CD4-positive, CD25-positive, alpha-beta regulatory T cell (primary cell): Measurements from ENCODE around the gene YTHDF2. TPM values are rescaled to one million over a fixed set of nuclear protein-coding genes. Genes with fewer than 3 reads are reported as not detected.
"Not testable (repeated sequence)": the region's sequence is repeated elsewhere in the genome, so short reads cannot be mapped to it uniquely, and the experiment has no call there.

ENCODE experiments used
- ATAC-seq, 2 donors: fragments of 150-1000 bp; cut with Tn5 transposase; one replicate each; pipeline ENCODE4 v1.10.0; 2021; ENCODE audit warnings: low read depth in 2 of 2, moderate number of reproducible peaks in 2 of 2, moderate library complexity in 1 of 2
- DNase-seq, 3 donors: peaks; one replicate each; pipeline versions ENCODE4 v3.0.0 to v3.0.0-alpha.2; 2012 to 2022; ENCODE audit warnings: mixed read lengths in 1 of 3
- H3K27ac ChIP-seq: one replicate; pipeline ENCODE4 v1.7.0; 2013; ENCODE audit warnings: mild to moderate bottlenecking, low read length; ENCODE audit not compliant: insufficient read depth, poor library complexity, severe bottlenecking
- H3K27me3 ChIP-seq: one replicate; pipeline ENCODE4 v1.7.0; 2013; ENCODE audit warnings: low read length; ENCODE audit not compliant: control insufficient read depth, insufficient read depth
- H3K36me3 ChIP-seq: one replicate; pipeline ENCODE4 v1.7.0; 2013; ENCODE audit warnings: mild to moderate bottlenecking, low read length, moderate library complexity; ENCODE audit not compliant: control insufficient read depth, insufficient read depth
- H3K4me1 ChIP-seq: 2 replicates; pipeline ENCODE4 v1.7.0; 2013; ENCODE audit warnings: mild to moderate bottlenecking, low read length; ENCODE audit not compliant: insufficient read depth, control insufficient read depth, poor library complexity, severe bottlenecking
- H3K4me3 ChIP-seq: one replicate; pipeline ENCODE4 v1.7.0; 2013; ENCODE audit warnings: low read depth, mild to moderate bottlenecking, low read length, moderate library complexity
- H3K9me3 ChIP-seq, 2 experiments: 1 replicate in 1 of 2; 2 replicates in 1 of 2; pipeline ENCODE4 v1.7.0; 2013; ENCODE audit warnings: low read length in 2 of 2, mild to moderate bottlenecking in 1 of 2, moderate library complexity in 1 of 2; ENCODE audit not compliant: control insufficient read depth in 2 of 2
- H3K27ac Mint-ChIP-seq, 3 donors: one replicate each; pipeline ENCODE4 v1.8.0; 2020 to 2022; ENCODE audit warnings: mild to moderate bottlenecking in 3 of 3, mixed read lengths in 3 of 3, moderate library complexity in 2 of 3
- H3K27me3 Mint-ChIP-seq: one replicate; pipeline ENCODE4 v1.8.0; 2022; ENCODE audit warnings: mild to moderate bottlenecking, mixed read lengths
- H3K36me3 Mint-ChIP-seq: one replicate; pipeline ENCODE4 v1.8.0; 2020; ENCODE audit warnings: mixed read lengths
- H3K4me1 Mint-ChIP-seq, 4 donors: one replicate each; pipeline ENCODE4 v1.8.0; 2020 to 2022; ENCODE audit warnings: mixed read lengths in 4 of 4, mild to moderate bottlenecking in 1 of 4
- H3K4me3 Mint-ChIP-seq, 4 donors: one replicate each; pipeline ENCODE4 v1.8.0; 2020 to 2022; ENCODE audit warnings: mild to moderate bottlenecking in 4 of 4, mixed read lengths in 4 of 4, moderate library complexity in 3 of 4
- H3K9me3 Mint-ChIP-seq, 7 donors: one replicate each; pipeline ENCODE4 v1.8.0; 2020 to 2022; ENCODE audit warnings: mixed read lengths in 7 of 7, mild to moderate bottlenecking in 3 of 7, moderate library complexity in 2 of 7
- polyA plus RNA-seq, 4 donors: library from polyadenylated mRNA; unstranded; fragments of 300-500 nt; fragmentation: Illumina TruSeq; gene quantifications; one replicate each; pipeline ENCODE4 v1.2.3, GENCODE V29; 2021
- total RNA-seq: library from RNA; stranded (reverse); gene quantifications from one replicate; pipeline ENCODE4 v1.2.3, GENCODE V29; 2022

Gene YTHDF2
- total and polyA plus RNA-seq, 5 donors from 2014 or later: 81.9 to 145 (median 124) TPM

GRCh38 chr1:28720376-28720775, 16.4 kb upstream of the YTHDF2 start:
- no peaks in the 10 kb centered on the region for H3K27me3 Mint-ChIP-seq
- no peak for DNase-seq
- H3K4me3 Mint-ChIP-seq: no peak overlapping the region
- no peak overlapping the region for H3K4me3 ChIP-seq
- no peak overlapping the region for H3K27ac ChIP-seq
- ATAC-seq: no peak
- no peaks in the 10 kb centered on the region for H3K4me1 ChIP-seq
- H3K27ac Mint-ChIP-seq: no peak overlapping the region
- H3K9me3 ChIP-seq: no peaks in the 10 kb centered on the region
- H3K36me3 Mint-ChIP-seq: no peaks in the 10 kb centered on the region
- H3K27me3 ChIP-seq: no peaks in the 10 kb centered on the region
- no peaks in the 10 kb centered on the region for H3K9me3 Mint-ChIP-seq
- H3K36me3 ChIP-seq: no peaks in the 10 kb centered on the region
- peaks cover 0 to 6% (median 0%) of the 10 kb centered on the region in 4 donors for H3K4me1 Mint-ChIP-seq

GRCh38 chr1:28721927-28722326, 14.8 kb upstream of the YTHDF2 start:
- not testable (repeated sequence) for H3K27me3 Mint-ChIP-seq, H3K9me3 Mint-ChIP-seq, H3K9me3 ChIP-seq, H3K4me3 ChIP-seq, H3K27me3 ChIP-seq, H3K4me1 ChIP-seq, H3K27ac Mint-ChIP-seq, DNase-seq, H3K36me3 Mint-ChIP-seq, ATAC-seq, H3K4me1 Mint-ChIP-seq, H3K27ac ChIP-seq, H3K36me3 ChIP-seq, H3K4me3 Mint-ChIP-seq

GRCh38 chr1:28725365-28725764, 11.4 kb upstream of the YTHDF2 start:
- H3K4me3 Mint-ChIP-seq, H3K4me1 ChIP-seq, H3K27ac ChIP-seq, H3K4me3 ChIP-seq, H3K4me1 Mint-ChIP-seq, H3K27me3 Mint-ChIP-seq, DNase-seq, H3K27ac Mint-ChIP-seq, H3K36me3 ChIP-seq, ATAC-seq, H3K27me3 ChIP-seq, H3K9me3 Mint-ChIP-seq, H3K9me3 ChIP-seq, H3K36me3 Mint-ChIP-seq: not testable (repeated sequence)

GRCh38 chr1:28735961-28736449, 735 bp upstream of the YTHDF2 start:
- H3K36me3 Mint-ChIP-seq: peaks cover 10% of the 10 kb centered on the region
- Histone ChIP-seq H3K4me1 (peaks cover 39% of the 10 kb centered on the region), H3K4me3 (peak overlapping the region; percentile 67), H3K36me3 (peaks cover 29% of the 10 kb centered on the region), H3K27ac (peak overlapping the region; percentile 90), H3K9me3 (no peaks in the 10 kb centered on the region), H3K27me3 (no peaks in the 10 kb centered on the region)
- H3K9me3 Mint-ChIP-seq: no peaks in the 10 kb centered on the region
- peaks cover 10% of the 10 kb centered on the region for H3K27me3 Mint-ChIP-seq
- DNase-seq: no peak
- peaks cover 15 to 35% (median 26%) of the 10 kb centered on the region in 4 donors for H3K4me1 Mint-ChIP-seq
- peak overlapping the region; percentile 93 to 100 (median 98) for H3K4me3 Mint-ChIP-seq
- H3K27ac Mint-ChIP-seq: peak overlapping the region; percentile 91 to 95 (median 94)
- ATAC-seq: no peak

GRCh38 chr1:28737307-28738132, 780 bp downstream of the YTHDF2 start:
- ATAC-seq (no peak), DNase-seq (peak in 2 of 3 donors; percentile 38 to 62)
- Histone ChIP-seq H3K36me3 (peaks cover 43% of the 10 kb centered on the region), H3K27me3 (no peaks in the 10 kb centered on the region), H3K4me1 (peaks cover 48% of the 10 kb centered on the region), H3K27ac (peak overlapping the region; percentile 90), H3K4me3 (peak overlapping the region; percentile 85), H3K9me3 (no peaks in the 10 kb centered on the region)
- no peaks in the 10 kb centered on the region for H3K9me3 Mint-ChIP-seq
- H3K36me3 Mint-ChIP-seq: peaks cover 19% of the 10 kb centered on the region
- H3K27me3 Mint-ChIP-seq: peaks cover 10% of the 10 kb centered on the region
- H3K27ac Mint-ChIP-seq: peak overlapping the region; percentile 94 to 95 (median 94)
- peaks cover 17 to 50% (median 37%) of the 10 kb centered on the region in 4 donors for H3K4me1 Mint-ChIP-seq
- H3K4me3 Mint-ChIP-seq: peak overlapping the region; percentile 93 to 100 (median 98)

GRCh38 chr1:28740118-28740517, 3.4 kb downstream of the YTHDF2 start:
- H3K27ac Mint-ChIP-seq: peak overlapping the region in 2 of 3 donors; percentile 4 to 36
- peaks cover 60% of the 10 kb centered on the region for H3K4me1 ChIP-seq
- H3K4me3 Mint-ChIP-seq: peak overlapping the region; percentile 1 to 100 (median 44)

GRCh38 chr1:28744184-28744583, 7.4 kb downstream of the YTHDF2 start:
- H3K27me3 ChIP-seq: no peaks in the 10 kb centered on the region
- peaks cover 72% of the 10 kb centered on the region for H3K36me3 ChIP-seq
- peaks cover 35 to 86% (median 57%) of the 10 kb centered on the region in 4 donors for H3K4me1 Mint-ChIP-seq
- peak overlapping the region; percentile 15 to 66 (median 28) for H3K27ac Mint-ChIP-seq
- ATAC-seq (no peak), DNase-seq (no peak)
- peak overlapping the region; percentile 37 to 70 (median 66) for H3K4me3 Mint-ChIP-seq
- H3K4me3 ChIP-seq: peak overlapping the region; percentile 43
- H3K27ac ChIP-seq: no peak overlapping the region
- no peaks in the 10 kb centered on the region for H3K27me3 Mint-ChIP-seq
- H3K9me3 ChIP-seq: no peaks in the 10 kb centered on the region
- peaks cover 49% of the 10 kb centered on the region for H3K36me3 Mint-ChIP-seq
- H3K9me3 Mint-ChIP-seq: peaks cover 0 to 2% (median 0%) of the 10 kb centered on the region in 7 donors
- peaks cover 64% of the 10 kb centered on the region for H3K4me1 ChIP-seq

More at GRCh38 chr1:28740118-28740517, 3.4 kb downstream of the YTHDF2 start:
- Histone ChIP-seq H3K9me3 (no peaks in the 10 kb centered on the region), H3K4me3 (peak overlapping the region; percentile 32), H3K27ac (no peak overlapping the region), H3K36me3 (peaks cover 66% of the 10 kb centered on the region), H3K27me3 (no peaks in the 10 kb centered on the region)
- no peaks in the 10 kb centered on the region for H3K9me3 Mint-ChIP-seq
- ATAC-seq: no peak
- DNase-seq: no peak
- peaks cover 42% of the 10 kb centered on the region for H3K36me3 Mint-ChIP-seq
- peaks cover 29 to 73% (median 51%) of the 10 kb centered on the region in 4 donors for H3K4me1 Mint-ChIP-seq
- H3K27me3 Mint-ChIP-seq: peaks cover 10% of the 10 kb centered on the region
